K562 (cell line): ENCODE results near the gene NDUFS3. TPM values are rescaled to one million over a fixed set of nuclear protein-coding genes. Genes with fewer than 3 reads are reported as not detected.

ENCODE experiments used
- BCOR ChIP-seq: fragments of 450-650 bp; IDR thresholded peaks from 2 replicates; pipeline ENCODE4 v1.6.1; 2016
- ERF ChIP-seq: fragments of 450-650 bp; formaldehyde crosslinking; IDR thresholded peaks from 2 replicates; pipeline ENCODE4 v1.4.0; 2020; ENCODE audit warnings: mild to moderate bottlenecking, mixed read lengths
- HIVEP1 ChIP-seq: fragments of 250-450 bp; sonication (Bioruptor Pico); IDR thresholded peaks from 2 replicates; pipeline ENCODE4 v1.4.0; 2020; ENCODE audit warnings: mild to moderate bottlenecking
- MECOM ChIP-seq: fragments of 250-450 bp; sonication (Bioruptor Pico); IDR thresholded peaks from 2 replicates; pipeline ENCODE4 v1.8.0; 2022; ENCODE audit warnings: inconsistent platforms
- MEIS2 ChIP-seq: fragments of 450-650 bp; IDR thresholded peaks from 2 replicates; pipeline ENCODE4 v1.6.1; 2014; ENCODE audit warnings: mild to moderate bottlenecking; ENCODE audit not compliant: partially characterized antibody
- MTA2 ChIP-seq: fragments of 450-650 bp; IDR thresholded peaks from 2 replicates; pipeline ENCODE4 v1.6.1; 2016; ENCODE audit warnings: low read depth
- POLR2A ChIP-seq: fragments of 450-650 bp; conservative IDR thresholded peaks from 2 replicates; pipeline ENCODE4 v1.6.1; 2016
- TAF7 ChIP-seq: fragments of 450-650 bp; IDR thresholded peaks from 2 replicates; pipeline ENCODE4 v1.6.1; 2016; ENCODE audit warnings: missing genetic modification characterization, missing compliant biosample characterization
- TAL1 ChIP-seq: fragments of 450-650 bp; IDR thresholded peaks from 2 replicates; pipeline ENCODE4 v1.6.1; 2016; ENCODE audit warnings: mild to moderate bottlenecking
- TARDBP ChIP-seq: fragments of 450-650 bp; IDR thresholded peaks from 2 replicates; pipeline ENCODE4 v1.6.1; 2016
- ZNF407 ChIP-seq: fragments of 450-650 bp; IDR thresholded peaks from 2 replicates; pipeline ENCODE4 v1.6.1; 2016; ENCODE audit warnings: low read depth
- ZNF76 ChIP-seq: fragments of 250-450 bp; sonication (Bioruptor Pico); IDR thresholded peaks from 2 replicates; pipeline ENCODE4 v1.4.0; 2020; ENCODE audit warnings: mild to moderate bottlenecking, moderate library complexity, borderline replicate concordance
- polyA plus RNA-seq, 8 experiments: library from polyadenylated mRNA; depleted of rRNA in 4 of 8; stranded (reverse) in 5 of 8; unstranded in 3 of 8; fragments of >200 nt; fragmentation: Nextera tagmentation in 2 of 8; fragmentation: Illumina TruSeq in 1 of 8; extraction: Ambion mirVana in 2 of 8; extraction: Trizol in 1 of 8; gene quantifications; 2 replicates each; pipeline versions ENCODE4 v1.2.1 to v1.2.3, GENCODE V29; 2011 to 2014; ENCODE audit warnings: inconsistent platforms in 1 of 8, missing spikeins in 1 of 8
- total RNA-seq, 7 experiments: library from RNA; depleted of rRNA in 6 of 7; stranded (reverse); fragments of >200 nt in 6 of 7; fragmentation: Illumina TruSeq in 2 of 7; extraction: Trizol in 2 of 7; gene quantifications; 2 replicates each; pipeline versions ENCODE4 v1.2.1 to v1.2.3, GENCODE V29; 2011 to 2021; ENCODE audit warnings: low replicate concordance in 1 of 7
- TF ChIP-seq, protein P1 (sequence below): fragments of 450-650 bp; formaldehyde crosslinking; IDR thresholded peaks from 2 replicates; pipeline ENCODE4 v1.4.0; 2020; ENCODE audit warnings: mild to moderate bottlenecking, mixed read lengths
- TF ChIP-seq, protein P2 (sequence below): fragments of 450-650 bp; IDR thresholded peaks from 2 replicates; pipeline ENCODE4 v1.6.1; 2016; ENCODE audit warnings: missing biosample characterization, missing genetic modification characterization

NDUFS3 gene
- total and polyA plus RNA-seq, 9 of the 15 experiments (the other 6 are each of a cell fraction or from before 2014, with no cell fraction given) = 38.7 to 341 (median 194) TPM

GRCh38 chr11:47609675-47610074, 30.8 kb downstream of the NDUFS3 start (continued):
- no peak for TF ChIP-seq TAF7
- no peak for TF ChIP-seq HIVEP1 (CRISPR knock-in tag)
- TF ChIP-seq MTA2 = peak; percentile 60
- TF ChIP-seq ERF = no peak
- peak; percentile 71 for TF ChIP-seq TAL1
- no peak for TF ChIP-seq BCOR
- no peak for TF ChIP-seq TARDBP
- no peak for TF ChIP-seq ZNF76 (CRISPR knock-in tag)
- TF ChIP-seq, protein P1, sequence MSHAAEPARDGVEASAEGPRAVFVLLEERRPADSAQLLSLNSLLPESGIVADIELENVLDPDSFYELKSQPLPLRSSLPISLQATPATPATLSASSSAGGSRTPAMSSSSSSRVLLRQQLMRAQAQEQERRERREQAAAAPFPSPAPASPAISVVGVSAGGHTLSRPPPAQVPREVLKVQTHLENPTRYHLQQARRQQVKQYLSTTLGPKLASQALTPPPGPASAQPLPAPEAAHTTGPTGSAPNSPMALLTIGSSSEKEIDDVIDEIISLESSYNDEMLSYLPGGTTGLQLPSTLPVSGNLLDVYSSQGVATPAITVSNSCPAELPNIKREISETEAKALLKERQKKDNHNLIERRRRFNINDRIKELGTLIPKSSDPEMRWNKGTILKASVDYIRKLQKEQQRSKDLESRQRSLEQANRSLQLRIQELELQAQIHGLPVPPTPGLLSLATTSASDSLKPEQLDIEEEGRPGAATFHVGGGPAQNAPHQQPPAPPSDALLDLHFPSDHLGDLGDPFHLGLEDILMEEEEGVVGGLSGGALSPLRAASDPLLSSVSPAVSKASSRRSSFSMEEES (CRISPR knock-in tag) = no peak
- TF ChIP-seq ZNF407 = no peak
- no peak for TF ChIP-seq POLR2A
- TF ChIP-seq MEIS2 = peak; percentile 37
- TF ChIP-seq MECOM = peak; percentile 97
- TF ChIP-seq, protein P2, sequence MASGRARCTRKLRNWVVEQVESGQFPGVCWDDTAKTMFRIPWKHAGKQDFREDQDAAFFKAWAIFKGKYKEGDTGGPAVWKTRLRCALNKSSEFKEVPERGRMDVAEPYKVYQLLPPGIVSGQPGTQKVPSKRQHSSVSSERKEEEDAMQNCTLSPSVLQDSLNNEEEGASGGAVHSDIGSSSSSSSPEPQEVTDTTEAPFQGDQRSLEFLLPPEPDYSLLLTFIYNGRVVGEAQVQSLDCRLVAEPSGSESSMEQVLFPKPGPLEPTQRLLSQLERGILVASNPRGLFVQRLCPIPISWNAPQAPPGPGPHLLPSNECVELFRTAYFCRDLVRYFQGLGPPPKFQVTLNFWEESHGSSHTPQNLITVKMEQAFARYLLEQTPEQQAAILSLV = no peak
